ENCODE data around the gene BCO2.

- TF ChIP-seq CTCF (IDR thresholded peaks at IDR 0.05) (no peak), POLR2A (IDR thresholded peaks at IDR 0.05) (no peak)
Observed at GRCh38 chr11:112159098-112160065, 15.9 kb upstream of the BCO2 start.

Measured in esophagus squamous epithelium (tissue), 4 donors.